Body of pancreas (tissue), 4 donors: ENCODE measurements around the gene UBA3. TPM values are rescaled to one million over a fixed set of nuclear protein-coding genes. Genes with fewer than 3 reads are reported as not detected.

ENCODE experiments used
- ATAC-seq: fragments of 150-250 bp; one replicate; pipeline ENCODE4 v1.9.1; 2016
- DNase-seq, 4 donors: peaks; one replicate each; pipeline ENCODE4 v3.0.0-alpha.2; 2019
- H3K27ac ChIP-seq, 4 donors: fragments of 200-600 bp; sonication (generic); 1 replicate in 3 of 4; 2 replicates in 1 of 4; pipeline versions ENCODE4 v1.5.1 to v1.6.1; 2016 to 2019; ENCODE audit warnings: mild to moderate bottlenecking in 1 of 4, mixed read lengths in 1 of 4, moderate library complexity in 1 of 4
- H3K27me3 ChIP-seq, 2 donors: fragments of 200-600 bp; sonication (generic); one replicate each; pipeline ENCODE4 v1.6.0; 2016; ENCODE audit warnings: mild to moderate bottlenecking in 1 of 2
- H3K36me3 ChIP-seq, 2 donors: fragments of 200-600 bp; sonication (generic); replicated peaks in 1 of 2; 2 replicates each; pipeline ENCODE4 v1.5.1; 2016; ENCODE audit warnings: low read depth in 2 of 2; ENCODE audit not compliant: insufficient read depth in 1 of 2
- H3K4me1 ChIP-seq: fragments of 200-600 bp; sonication (generic); one replicate; pipeline ENCODE4 v1.6.0; 2016
- H3K4me3 ChIP-seq, 2 donors: fragments of 200-600 bp; sonication (generic); 1 replicate in 1 of 2; 2 replicates in 1 of 2; pipeline ENCODE4 v1.5.1; 2016 to 2019
- H3K9me3 ChIP-seq, 3 donors: fragments of 200-600 bp; sonication (generic); 1 replicate in 2 of 3; 2 replicates in 1 of 3; pipeline ENCODE4 v1.5.1; 2016
- CTCF ChIP-seq, 7 experiments: fragments of 450-650 bp in 4 of 7; fragments of 200-600 bp in 3 of 7; sonication (generic) in 3 of 7; IDR thresholded peaks; one replicate each; pipeline ENCODE4 v1.5.1; 2016 to 2019; ENCODE audit warnings: antibody characterized with exemption in 7 of 7
- POLR2A ChIP-seq, 3 donors: fragments of 450-650 bp; IDR thresholded peaks; one replicate each; pipeline ENCODE4 v1.6.1; 2016; ENCODE audit warnings: antibody characterized with exemption in 3 of 3, mild to moderate bottlenecking in 2 of 3
- WGBS, 2 donors: methylation state at CpG; one replicate each; pipeline ENCODE4 v1.1.5; 2017; 5-methylcytosine and 5-hydroxymethylcytosine counted together
- intact Hi-C: fragments of 100-400 bp; cut with DNase I; formaldehyde crosslinking; loops from one replicate; pipeline ENCODE4 v1.15.1; 2023
- total RNA-seq, 2 donors: library from RNA; depleted of rRNA; stranded (reverse); fragments of >200 nt; gene quantifications; one replicate each; pipeline ENCODE4 v1.1.0, GENCODE V29; 2016

The UBA3 gene
- total RNA-seq, 2 donors from 2014 or later: 23.3 to 47.5 TPM

- intact Hi-C loops: no loop called here
These were observed 33.4 kb upstream of the UBA3 start for GRCh38 chr3:69113536-69113935.

GRCh38 chr3:69110941-69111546 lies 30.9 kb upstream of the UBA3 start:
- ATAC-seq (no peak), DNase-seq (no peak)
- Histone ChIP-seq H3K27me3 (no peaks in the 10 kb centered on the region), H3K27ac (no peak overlapping the region), H3K4me3 (no peak overlapping the region), H3K36me3 (no peaks in the 10 kb centered on the region), H3K4me1 (peaks cover 4% of the 10 kb centered on the region), H3K9me3 (no peaks in the 10 kb centered on the region)
- WGBS, 2 donors: 44 to 62% methylated on average over 1 of the region's 1 CpG
- intact Hi-C loops: no loop called here
- no peak for TF ChIP-seq CTCF (IDR thresholded peaks at IDR 0.05)
- no peak for TF ChIP-seq POLR2A (IDR thresholded peaks at IDR 0.05)

More at GRCh38 chr3:69113536-69113935, 33.4 kb upstream of the UBA3 start:
- no peaks in the 10 kb centered on the region for H3K9me3 ChIP-seq
- H3K4me1 ChIP-seq: peaks cover 12% of the 10 kb centered on the region
- ATAC-seq (no peak), DNase-seq (no peak)
- H3K27ac ChIP-seq: no peak overlapping the region
- WGBS, 2 donors: 79 to 84% methylated on average over 3 of the region's 3 CpGs
- H3K36me3 ChIP-seq: no peaks in the 10 kb centered on the region
- no peak for TF ChIP-seq CTCF (IDR thresholded peaks at IDR 0.05)
- TF ChIP-seq POLR2A (IDR thresholded peaks at IDR 0.05): no peak
- no peak overlapping the region for H3K4me3 ChIP-seq
- H3K27me3 ChIP-seq: no peaks in the 10 kb centered on the region

- no peak for DNase-seq
- intact Hi-C loops: no loop called here
- peaks cover 2 to 6% of the 10 kb centered on the region in 2 donors for H3K36me3 ChIP-seq
- no peak for ATAC-seq
- H3K27ac ChIP-seq: no peak overlapping the region
- no peak overlapping the region for H3K4me3 ChIP-seq
- no peaks in the 10 kb centered on the region for H3K4me1 ChIP-seq
- WGBS, 2 donors: 73 to 76% methylated on average over 5 of the region's 5 CpGs
- no peaks in the 10 kb centered on the region for H3K9me3 ChIP-seq
- TF ChIP-seq CTCF (IDR thresholded peaks at IDR 0.05) (no peak), POLR2A (IDR thresholded peaks at IDR 0.05) (no peak)
- no peaks in the 10 kb centered on the region for H3K27me3 ChIP-seq
These were observed 28.6 kb upstream of the UBA3 start for GRCh38 chr3:69108811-69109210.

GRCh38 chr3:69107841-69108240 lies 27.7 kb upstream of the UBA3 start:
- intact Hi-C loops: no loop called here
- H3K27me3 ChIP-seq: no peaks in the 10 kb centered on the region
- ATAC-seq: no peak
- H3K27ac ChIP-seq: no peak overlapping the region
- WGBS, 2 donors: 71 to 80% methylated on average over 5 of the region's 5 CpGs
- H3K36me3 ChIP-seq: peaks cover 3 to 10% of the 10 kb centered on the region in 2 donors
- H3K9me3 ChIP-seq: no peaks in the 10 kb centered on the region
- TF ChIP-seq POLR2A (IDR thresholded peaks at IDR 0.05) (no peak), CTCF (IDR thresholded peaks at IDR 0.05) (no peak)
- H3K4me1 ChIP-seq: no peaks in the 10 kb centered on the region
- no peak for DNase-seq
- no peak overlapping the region for H3K4me3 ChIP-seq

- intact Hi-C loops: no loop called here
- ATAC-seq (no peak), DNase-seq (no peak)
- H3K4me3 ChIP-seq: no peak overlapping the region
- TF ChIP-seq POLR2A (IDR thresholded peaks at IDR 0.05) (no peak), CTCF (IDR thresholded peaks at IDR 0.05) (no peak)
- no peaks in the 10 kb centered on the region for H3K9me3 ChIP-seq
- peaks cover 3 to 19% of the 10 kb centered on the region in 2 donors for H3K36me3 ChIP-seq
- H3K4me1 ChIP-seq: no peaks in the 10 kb centered on the region
- 44 to 55% methylated on average over 3 of the region's 3 CpGs for whole genome bisulfite sequencing, 2 donors
- H3K27ac ChIP-seq: no peak overlapping the region
- H3K27me3 ChIP-seq: no peaks in the 10 kb centered on the region
These were observed 25.2 kb upstream of the UBA3 start for GRCh38 chr3:69105320-69105719.
